ENCODE measurements around the gene RNF146. TPM values are rescaled to one million over a fixed set of nuclear protein-coding genes. Genes with fewer than 3 reads are reported as not detected.

RNF146 gene
- total and polyA plus RNA-seq, 2 of the 13 experiments (the other 11 are each of a cell fraction or from before 2014, with no cell fraction given) = 18.8 to 27.6 TPM

GRCh38 chr6:127267646-127268625 is 1.3 kb downstream of the RNF146 start (continued):
- no peak for TF ChIP-seq ZBTB25 (CRISPR knock-in tag; IDR thresholded peaks at IDR 0.05)
- TF ChIP-seq TEAD2 (CRISPR knock-in tag; IDR thresholded peaks at IDR 0.05) = no peak
- peak; percentile 0; the same call in 1 of the 2 replicates for TF ChIP-seq ZNF264 (CRISPR knock-in tag; IDR thresholded peaks at IDR 0.05)
- peak; percentile 31; the same call in 1 of the 2 replicates for TF ChIP-seq GATAD2A (CRISPR knock-in tag; IDR thresholded peaks at IDR 0.05)
- no peak for TF ChIP-seq SMAD9 (CRISPR knock-in tag; IDR thresholded peaks at IDR 0.05)
- TF ChIP-seq ZNF570 (CRISPR knock-in tag; IDR thresholded peaks at IDR 0.05; ENCODE audit: borderline replicate concordance) = no peak
- TF ChIP-seq HOXA5 (CRISPR knock-in tag; IDR thresholded peaks at IDR 0.05) = no peak
- TF ChIP-seq RBFOX2 (IDR thresholded peaks at IDR 0.05; ENCODE audit: low read depth, low read length) = 0 out of 2 replicates have a peak, but pooled peaks have one; percentile 32
- no peak for TF ChIP-seq WIZ (CRISPR knock-in tag; IDR thresholded peaks at IDR 0.05)
- no peak for TF ChIP-seq ZNF180 (CRISPR knock-in tag; IDR thresholded peaks at IDR 0.05; ENCODE audit: borderline replicate concordance, low read depth)
- TF ChIP-seq ZNF468 (CRISPR knock-in tag; IDR thresholded peaks at IDR 0.05) = no peak
- TF ChIP-seq PBX2 (CRISPR knock-in tag; IDR thresholded peaks at IDR 0.05) = peak; percentile 73
- no peak for TF ChIP-seq HIVEP1 (CRISPR knock-in tag; IDR thresholded peaks at IDR 0.05)
- no peak for TF ChIP-seq ZBTB3 (CRISPR knock-in tag; IDR thresholded peaks at IDR 0.05; ENCODE audit: borderline replicate concordance, low read depth)
- TF ChIP-seq ZNF672 (CRISPR knock-in tag; IDR thresholded peaks at IDR 0.05) = no peak
- no peak for TF ChIP-seq ZSCAN20 (CRISPR knock-in tag; IDR thresholded peaks at IDR 0.05; ENCODE audit: borderline replicate concordance)
- TF ChIP-seq ZNF709 (CRISPR knock-in tag; IDR thresholded peaks at IDR 0.05) = no peak; the same call in 1 of the 2 replicates
- no peak for TF ChIP-seq IKZF5 (CRISPR knock-in tag; IDR thresholded peaks at IDR 0.05)
